ENCODE measurements around the gene SUGT1. TPM values are rescaled to one million over a fixed set of nuclear protein-coding genes. Genes with fewer than 3 reads are reported as not detected.

The SUGT1 gene
- total RNA-seq = 50.9 and 66.4 TPM in 2 replicates

GRCh38 chr13:52652196-52652979, at the start of gene SUGT1:
Gene SUGT1, plus strand, starts transcription at chr13:52652836. Its CDS starts 85 bp downstream, at chr13:52652921.

GRCh38 chr13:52642131-52642530, 10.5 kb upstream of the SUGT1 start, which contains the start of gene HNRNPA1L2:
Gene HNRNPA1L2, plus strand, starts transcription at chr13:52642431. Its CDS starts 62 bp downstream, at chr13:52642493.

GRCh38 chr13:52739468-52740071, 86.9 kb downstream of the SUGT1 start, which contains the start of gene CNMD:
Gene CNMD, minus strand, starts transcription at chr13:52739820. Its CDS starts 119 bp downstream, at chr13:52739701.

Other genes with a start within 250 kb of the SUGT1 start
- gene THSD1, start 246.7 kb upstream of the SUGT1 start, total RNA-seq = 31.0 and 33.9 TPM in 2 replicates
- gene VPS36, start 202.2 kb upstream of the SUGT1 start, total RNA-seq = 21.3 and 22.3 TPM in 2 replicates
- 54.4 and 58.2 TPM in 2 replicates for gene CKAP2, start 197.4 kb upstream of the SUGT1 start, total RNA-seq
- 2.4 and 2.5 TPM in 2 replicates for gene HNRNPA1L2, start 10.4 kb upstream of the SUGT1 start, total RNA-seq
- gene CNMD, start 87.0 kb downstream of the SUGT1 start, total RNA-seq = not detected in 2 replicates
- not detected in 2 replicates for gene PCDH8, start 195.8 kb downstream of the SUGT1 start, total RNA-seq

Measured in mammary microvascular endothelial cell (primary cell).